Body of pancreas (tissue), 4 donors: ENCODE measurements around the gene MTSS2. TPM values are rescaled to one million over a fixed set of nuclear protein-coding genes. Genes with fewer than 3 reads are reported as not detected.
A peak's percentile ranks its signal among the peaks of the same experiment; 100 is the strongest.

Experiments used
- ATAC-seq: fragments of 150-250 bp; one replicate; pipeline ENCODE4 v1.9.1; 2016
- DNase-seq, 4 donors: peaks; one replicate each; pipeline ENCODE4 v3.0.0-alpha.2; 2019
- H3K27ac ChIP-seq, 4 donors: fragments of 200-600 bp; sonication (generic); 1 replicate in 3 of 4; 2 replicates in 1 of 4; pipeline versions ENCODE4 v1.5.1 to v1.6.1; 2016 to 2019; ENCODE audit warnings: mild to moderate bottlenecking in 1 of 4, mixed read lengths in 1 of 4, moderate library complexity in 1 of 4
- H3K27me3 ChIP-seq, 2 donors: fragments of 200-600 bp; sonication (generic); one replicate each; pipeline ENCODE4 v1.6.0; 2016; ENCODE audit warnings: mild to moderate bottlenecking in 1 of 2
- H3K36me3 ChIP-seq, 2 donors: fragments of 200-600 bp; sonication (generic); replicated peaks in 1 of 2; 2 replicates each; pipeline ENCODE4 v1.5.1; 2016; ENCODE audit warnings: low read depth in 2 of 2; ENCODE audit not compliant: insufficient read depth in 1 of 2
- H3K4me1 ChIP-seq: fragments of 200-600 bp; sonication (generic); one replicate; pipeline ENCODE4 v1.6.0; 2016
- H3K4me3 ChIP-seq, 2 donors: fragments of 200-600 bp; sonication (generic); 1 replicate in 1 of 2; 2 replicates in 1 of 2; pipeline ENCODE4 v1.5.1; 2016 to 2019
- H3K9me3 ChIP-seq, 3 donors: fragments of 200-600 bp; sonication (generic); 1 replicate in 2 of 3; 2 replicates in 1 of 3; pipeline ENCODE4 v1.5.1; 2016
- POLR2A ChIP-seq, 3 donors: fragments of 450-650 bp; IDR thresholded peaks; one replicate each; pipeline ENCODE4 v1.6.1; 2016; ENCODE audit warnings: antibody characterized with exemption in 3 of 3, mild to moderate bottlenecking in 2 of 3
- WGBS, 2 donors: methylation state at CpG; one replicate each; pipeline ENCODE4 v1.1.5; 2017; 5-methylcytosine and 5-hydroxymethylcytosine counted together
- intact Hi-C: fragments of 100-400 bp; cut with DNase I; formaldehyde crosslinking; loops from one replicate; pipeline ENCODE4 v1.15.1; 2023
- total RNA-seq, 2 donors: library from RNA; depleted of rRNA; stranded (reverse); fragments of >200 nt; gene quantifications; one replicate each; pipeline ENCODE4 v1.1.0, GENCODE V29; 2016
- TF ChIP-seq, protein P1 (sequence below), 7 experiments: fragments of 450-650 bp in 4 of 7; fragments of 200-600 bp in 3 of 7; sonication (generic) in 3 of 7; IDR thresholded peaks; one replicate each; pipeline ENCODE4 v1.5.1; 2016 to 2019; ENCODE audit warnings: antibody characterized with exemption in 7 of 7

Gene MTSS2
- total RNA-seq, 2 donors from 2014 or later = 8.8 to 23.4 TPM

DNA sequence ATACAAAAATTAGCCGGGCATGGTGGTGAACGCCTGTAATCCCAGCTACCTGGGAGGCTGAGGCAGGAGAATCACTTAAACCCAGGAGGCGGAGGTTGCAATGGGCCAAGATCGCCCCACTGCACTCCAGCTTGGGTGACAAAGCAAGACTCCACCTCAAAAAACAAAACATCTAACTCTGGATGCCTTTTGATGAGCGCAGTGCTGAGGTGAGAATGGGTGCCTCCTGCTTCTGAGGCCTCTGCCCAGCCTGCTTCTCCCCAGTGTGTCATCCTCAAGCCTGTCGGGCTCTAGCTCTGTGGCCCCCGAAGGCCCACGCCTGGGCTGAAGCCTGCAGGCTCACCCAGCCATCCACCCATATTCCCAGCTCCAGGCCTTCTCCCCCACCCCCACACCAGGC is 10.5 kb upstream of the MTSS2 start:
- Histone ChIP-seq H3K4me1 (no peaks in the 10 kb centered on the region), H3K9me3 (no peaks in the 10 kb centered on the region), H3K36me3 (no peaks in the 10 kb centered on the region), H3K4me3 (no peak overlapping the region), H3K27me3 (no peaks in the 10 kb centered on the region), H3K27ac (no peak overlapping the region)
- DNase-seq (no peak), ATAC-seq (no peak)
- TF ChIP-seq POLR2A (IDR thresholded peaks at IDR 0.05) = no peak
- TF ChIP-seq, protein P1, sequence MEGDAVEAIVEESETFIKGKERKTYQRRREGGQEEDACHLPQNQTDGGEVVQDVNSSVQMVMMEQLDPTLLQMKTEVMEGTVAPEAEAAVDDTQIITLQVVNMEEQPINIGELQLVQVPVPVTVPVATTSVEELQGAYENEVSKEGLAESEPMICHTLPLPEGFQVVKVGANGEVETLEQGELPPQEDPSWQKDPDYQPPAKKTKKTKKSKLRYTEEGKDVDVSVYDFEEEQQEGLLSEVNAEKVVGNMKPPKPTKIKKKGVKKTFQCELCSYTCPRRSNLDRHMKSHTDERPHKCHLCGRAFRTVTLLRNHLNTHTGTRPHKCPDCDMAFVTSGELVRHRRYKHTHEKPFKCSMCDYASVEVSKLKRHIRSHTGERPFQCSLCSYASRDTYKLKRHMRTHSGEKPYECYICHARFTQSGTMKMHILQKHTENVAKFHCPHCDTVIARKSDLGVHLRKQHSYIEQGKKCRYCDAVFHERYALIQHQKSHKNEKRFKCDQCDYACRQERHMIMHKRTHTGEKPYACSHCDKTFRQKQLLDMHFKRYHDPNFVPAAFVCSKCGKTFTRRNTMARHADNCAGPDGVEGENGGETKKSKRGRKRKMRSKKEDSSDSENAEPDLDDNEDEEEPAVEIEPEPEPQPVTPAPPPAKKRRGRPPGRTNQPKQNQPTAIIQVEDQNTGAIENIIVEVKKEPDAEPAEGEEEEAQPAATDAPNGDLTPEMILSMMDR (IDR thresholded peaks at IDR 0.05) = no peak
- intact Hi-C loops = no loop called here
- 92 to 100% methylated on average over 7 to 8 of the region's 8 CpGs for WGBS, 2 donors

DNA sequence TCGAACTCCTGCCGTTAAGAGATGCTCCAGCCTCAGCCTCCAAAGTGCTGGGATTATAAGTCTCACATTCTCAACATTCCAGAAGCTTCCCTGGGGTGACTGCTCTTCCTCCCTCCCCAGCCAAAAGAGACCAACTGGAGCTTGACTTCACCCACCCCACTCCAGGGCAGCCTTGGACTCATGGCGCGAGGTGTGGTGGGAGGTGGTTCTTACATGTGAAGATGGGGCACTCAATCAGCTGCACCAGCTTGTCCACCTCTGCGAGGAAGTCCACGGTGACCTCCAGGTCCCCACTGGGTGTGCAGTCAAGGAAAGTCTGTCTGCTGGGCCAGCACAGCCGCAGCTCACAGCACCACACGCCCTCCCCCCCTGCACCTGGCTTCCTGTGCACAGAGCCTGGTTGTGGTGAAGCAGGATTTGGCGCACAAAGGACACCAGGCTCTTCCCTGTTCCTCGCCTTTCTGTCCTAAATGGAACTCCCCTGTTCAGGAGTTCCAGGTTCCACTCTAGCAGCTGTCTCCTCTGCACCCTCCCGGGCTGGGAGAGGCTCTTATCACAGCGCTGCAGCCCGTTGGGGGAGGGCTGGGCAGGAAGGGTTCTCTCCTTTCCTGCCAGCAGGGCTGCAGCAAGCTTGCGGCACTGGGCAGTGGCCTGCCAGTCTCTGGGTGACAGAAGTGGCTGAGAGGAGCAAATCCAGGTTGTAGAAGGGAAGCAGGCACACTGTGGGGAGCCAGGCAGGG is 9.6 kb upstream of the MTSS2 start:
- 63 to 84% methylated on average over 9 to 14 of the region's 14 CpGs for WGBS, 2 donors
- TF ChIP-seq, protein P1 (IDR thresholded peaks at IDR 0.05) = no peak
- TF ChIP-seq POLR2A (IDR thresholded peaks at IDR 0.05) = no peak

DNA sequence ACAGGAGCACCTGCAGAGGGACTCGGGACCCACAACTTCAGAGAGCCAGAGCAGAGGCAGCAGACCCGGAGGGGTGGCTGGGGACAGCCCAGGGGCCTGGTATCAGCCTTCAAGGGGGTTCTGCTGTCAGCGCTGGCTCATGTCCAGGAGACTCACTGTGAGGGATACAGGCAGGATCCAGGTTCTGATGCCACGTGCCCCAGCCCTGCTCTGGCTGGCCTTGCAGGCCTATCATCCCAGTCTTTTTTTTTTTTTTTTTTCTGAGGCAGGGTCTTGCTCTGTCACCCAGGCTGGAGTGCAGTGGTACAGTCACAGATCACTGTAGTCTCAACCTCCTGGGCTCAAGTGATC is 9.0 kb upstream of the MTSS2 start:
- WGBS, 2 donors = 89 to 96% methylated on average over 4 of the region's 4 CpGs
- no peaks in the 10 kb centered on the region for H3K36me3 ChIP-seq
- no peak overlapping the region for H3K27ac ChIP-seq
- intact Hi-C loops = no loop called here
- DNase-seq = no peak
- no peaks in the 10 kb centered on the region for H3K9me3 ChIP-seq
- no peaks in the 10 kb centered on the region for H3K4me1 ChIP-seq
- no peak for ATAC-seq
- H3K4me3 ChIP-seq = no peak overlapping the region
- TF ChIP-seq POLR2A (IDR thresholded peaks at IDR 0.05) = no peak
- TF ChIP-seq, protein P1 (IDR thresholded peaks at IDR 0.05) = no peak
- H3K27me3 ChIP-seq = no peaks in the 10 kb centered on the region

More for the DNA sequence above, 9.6 kb upstream of the MTSS2 start:
- ATAC-seq (no peak), DNase-seq (no peak)
- Histone ChIP-seq H3K27ac (peak overlapping the region in 1 of 4 donors; percentile 17), H3K4me1 (no peaks in the 10 kb centered on the region), H3K36me3 (no peaks in the 10 kb centered on the region), H3K27me3 (no peaks in the 10 kb centered on the region), H3K4me3 (no peak overlapping the region), H3K9me3 (no peaks in the 10 kb centered on the region)
- intact Hi-C loops = no loop called here

DNA sequence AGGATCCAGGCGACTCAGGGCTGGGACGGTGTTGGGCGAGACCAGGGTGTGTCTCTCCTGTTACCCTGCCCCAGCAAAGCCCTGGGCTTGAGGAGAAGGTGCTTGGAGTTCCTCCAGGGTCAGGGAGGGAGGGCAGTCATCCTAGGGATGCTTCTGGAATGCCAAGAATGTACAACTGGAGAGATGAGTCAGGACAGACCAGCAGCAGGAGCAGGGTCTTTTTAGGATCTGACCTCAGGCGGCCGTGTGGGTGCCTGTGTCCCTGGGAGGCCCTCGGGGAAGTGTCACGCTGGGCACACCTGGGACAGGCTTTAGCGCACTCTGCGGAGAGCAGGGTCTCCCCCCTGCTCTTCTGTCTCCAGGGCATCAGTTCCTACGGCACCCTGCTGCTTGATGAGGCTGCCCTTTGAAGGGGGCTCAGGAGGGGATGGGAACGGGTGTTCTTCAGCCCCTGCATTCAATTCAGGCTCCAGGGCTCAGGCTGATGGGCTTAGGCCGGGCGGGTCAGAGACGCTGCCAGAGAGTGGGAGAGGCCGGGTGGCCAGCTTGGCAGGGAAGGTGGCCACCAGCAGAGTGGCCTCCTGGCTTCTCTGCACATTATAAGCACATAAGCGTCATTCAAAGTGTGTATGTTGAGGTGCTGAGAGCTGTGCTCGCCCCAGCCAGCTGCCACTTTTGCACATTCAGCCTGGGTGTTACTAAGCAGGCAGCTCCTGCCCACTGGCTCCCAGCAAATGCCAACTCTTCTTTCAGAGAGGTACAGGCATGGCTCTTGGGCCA is 8.4 kb upstream of the MTSS2 start:
- TF ChIP-seq, protein P1 (IDR thresholded peaks at IDR 0.05) = no peak
- TF ChIP-seq POLR2A (IDR thresholded peaks at IDR 0.05) = no peak
- peaks cover under 1% of the 10 kb centered on the region for H3K4me1 ChIP-seq
- DNase-seq = no peak
- no peaks in the 10 kb centered on the region for H3K36me3 ChIP-seq
- no peak overlapping the region for H3K27ac ChIP-seq
- WGBS, 2 donors = 88 to 92% methylated on average over 5 to 17 of the region's 17 CpGs
- intact Hi-C loops = no loop called here
- H3K27me3 ChIP-seq = no peaks in the 10 kb centered on the region
- H3K9me3 ChIP-seq = no peaks in the 10 kb centered on the region
- no peak for ATAC-seq
- no peak overlapping the region for H3K4me3 ChIP-seq
